HAP-1 (cell line): ENCODE measurements around the gene SGCA.

Experiments used
- DNase-seq, 2 experiments: peaks; one replicate each; pipeline ENCODE4 v3.0.0-alpha.2; 2016 to 2020; ENCODE audit warnings: low spot score in 2 of 2
- H3K27me3 ChIP-seq: fragments of 250-450 bp; sonication (Bioruptor Pico); 2 replicates; pipeline ENCODE4 v1.5.1; 2020; ENCODE audit warnings: low read depth, mild to moderate bottlenecking, moderate library complexity
- H3K36me3 ChIP-seq: fragments of 250-450 bp; sonication (Bioruptor Pico); replicated peaks from 2 replicates; pipeline ENCODE4 v1.5.1; 2020; ENCODE audit warnings: mild to moderate bottlenecking
- H3K4me1 ChIP-seq: fragments of 250-450 bp; sonication (Bioruptor Pico); 2 replicates; pipeline ENCODE4 v1.5.1; 2020; ENCODE audit warnings: mild to moderate bottlenecking
- H3K4me3 ChIP-seq: fragments of 250-450 bp; sonication (Bioruptor Pico); 2 replicates; pipeline ENCODE4 v1.5.1; 2020; ENCODE audit warnings: mild to moderate bottlenecking, moderate library complexity
- H3K9me3 ChIP-seq: fragments of 250-450 bp; sonication (Bioruptor Pico); 2 replicates; pipeline ENCODE4 v1.5.1; 2020; ENCODE audit warnings: mild to moderate bottlenecking, moderate library complexity
- in situ Hi-C: fragments of 300-500 bp; cut with MboI; formaldehyde crosslinking; loops from 3 replicates; pipeline ENCODE4 v1.14.3; 2020; ENCODE audit warnings: low sequenced_read_pairs, inconsistent platforms, mixed read lengths

The SGCA gene

GRCh38 chr17:50161911-50162288 is 3.9 kb upstream of the SGCA start:
- Histone ChIP-seq H3K4me1 (peaks cover 8% of the 10 kb centered on the region; the same call in 1 of the 2 replicates), H3K27me3 (no peaks in the 10 kb centered on the region), H3K36me3 (no peaks in the 10 kb centered on the region), H3K4me3 (no peak overlapping the region), H3K9me3 (no peaks in the 10 kb centered on the region)
- in situ Hi-C loops = no loop called here
- DNase-seq = no peak

DNA sequence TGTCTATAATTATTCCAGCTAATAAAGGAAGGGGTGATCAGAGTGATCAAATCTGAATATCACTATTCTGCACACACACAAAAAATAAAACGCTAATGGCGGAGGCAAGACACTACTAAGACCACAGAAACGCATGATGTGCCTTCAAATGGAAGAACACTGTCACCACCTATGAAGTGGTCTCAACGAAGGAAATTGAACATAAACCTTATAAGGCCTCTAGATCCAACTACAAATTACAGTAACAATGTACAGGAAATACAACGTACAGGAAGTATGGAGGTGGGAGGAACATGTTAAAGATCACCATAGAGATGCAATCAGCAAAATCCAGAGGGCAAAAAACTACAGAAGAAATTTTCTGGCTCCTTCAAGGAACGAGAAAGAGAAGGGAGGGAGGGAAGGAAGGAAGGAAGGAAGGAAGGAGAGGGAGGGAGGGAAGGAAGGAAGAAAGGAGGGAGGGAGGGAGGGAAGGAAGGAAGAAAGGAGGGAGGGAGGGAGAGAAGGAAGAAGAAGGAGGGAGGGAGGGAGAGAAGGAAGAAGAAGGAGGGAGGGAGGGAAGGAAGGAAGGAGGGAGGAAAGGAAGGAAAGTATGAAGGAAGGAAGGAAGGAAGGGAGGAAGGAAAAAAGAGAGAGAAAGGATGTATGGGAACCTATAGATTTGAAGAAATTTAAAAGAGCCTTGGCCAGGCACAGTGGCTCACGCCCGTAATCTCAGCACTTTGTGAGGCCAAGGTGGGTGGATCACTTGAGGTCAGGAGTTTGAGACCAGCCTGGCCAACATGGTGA is 3.1 kb upstream of the SGCA start:
- DNase-seq = no peak
- Histone ChIP-seq H3K4me1 (peaks cover 8% of the 10 kb centered on the region; the same call in 1 of the 2 replicates), H3K4me3 (no peak overlapping the region), H3K9me3 (no peaks in the 10 kb centered on the region), H3K36me3 (no peaks in the 10 kb centered on the region), H3K27me3 (no peaks in the 10 kb centered on the region)
- in situ Hi-C loops = no loop called here

DNA sequence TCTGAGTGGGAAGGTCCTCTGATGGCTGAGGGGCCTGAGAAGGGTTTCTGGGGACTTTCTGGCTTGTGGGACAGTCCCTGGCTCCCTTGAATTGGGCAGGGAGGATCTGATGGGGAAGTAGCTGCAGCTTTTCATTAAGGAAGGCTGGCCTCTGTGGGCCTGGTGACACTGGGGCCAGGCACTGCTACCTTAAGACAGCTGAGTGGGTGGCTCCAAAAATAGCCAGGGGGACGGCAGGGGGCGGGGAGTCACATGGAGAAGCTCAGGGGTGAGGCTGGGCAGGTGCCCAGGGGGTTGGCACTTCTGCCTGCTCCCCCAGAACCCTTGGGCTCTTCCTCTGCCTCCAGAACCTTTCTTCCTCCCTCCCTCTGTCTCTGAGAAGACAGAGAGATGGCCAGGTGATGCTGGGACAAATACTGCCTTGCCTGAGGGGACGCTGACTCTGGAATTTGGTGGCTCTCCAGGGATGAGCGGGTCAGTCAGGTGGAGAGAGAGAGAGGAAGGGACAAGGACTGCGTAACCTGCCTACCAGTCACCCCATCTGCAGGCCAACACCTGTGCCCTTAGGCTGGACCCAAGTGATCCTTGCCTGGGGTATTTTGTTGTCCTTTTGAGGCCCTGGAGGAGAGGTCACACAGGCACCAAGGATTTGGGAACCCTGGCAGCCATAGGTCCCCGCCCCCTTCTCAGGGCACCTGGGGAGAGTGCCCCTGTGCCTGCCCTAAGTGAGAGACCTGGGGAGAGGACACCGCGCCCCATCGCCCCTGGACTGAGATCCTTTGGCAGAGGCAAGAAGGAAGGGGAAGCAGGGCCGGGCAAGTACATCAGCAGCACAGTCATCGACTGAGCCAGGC is 1.7 kb upstream of the SGCA start:
- no peak overlapping the region for H3K4me3 ChIP-seq
- in situ Hi-C loops = no loop called here
- no peak for DNase-seq
- H3K36me3 ChIP-seq = no peaks in the 10 kb centered on the region
- H3K9me3 ChIP-seq = no peaks in the 10 kb centered on the region
- peaks cover 8% of the 10 kb centered on the region; the same call in 1 of the 2 replicates for H3K4me1 ChIP-seq
- H3K27me3 ChIP-seq = no peaks in the 10 kb centered on the region

DNA sequence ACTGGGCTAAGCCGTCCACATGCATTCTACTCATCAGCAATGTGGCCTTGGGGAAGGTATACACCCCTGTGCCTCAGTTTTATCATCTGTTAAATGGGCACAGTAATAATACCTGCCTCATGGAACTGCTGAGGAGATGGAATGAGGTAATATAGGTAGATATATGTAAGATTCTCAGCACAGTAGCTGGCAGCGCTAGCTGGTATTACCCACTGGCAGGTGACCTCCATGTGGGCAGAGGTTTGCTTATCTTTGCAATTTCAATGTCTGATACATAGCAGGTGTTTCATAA is 1.2 kb upstream of the SGCA start:
- no peak for DNase-seq
- Histone ChIP-seq H3K27me3 (no peaks in the 10 kb centered on the region), H3K4me1 (peaks cover 8% of the 10 kb centered on the region; the same call in 1 of the 2 replicates), H3K4me3 (no peak overlapping the region), H3K36me3 (no peaks in the 10 kb centered on the region), H3K9me3 (no peaks in the 10 kb centered on the region)
- in situ Hi-C loops = no loop called here

GRCh38 chr17:50165066-50165465 is 739 bp upstream of the SGCA start:
- no peak overlapping the region for H3K4me3 ChIP-seq
- in situ Hi-C loops = no loop called here
- H3K9me3 ChIP-seq = no peaks in the 10 kb centered on the region
- no peak for DNase-seq
- peaks cover 8% of the 10 kb centered on the region; the same call in 1 of the 2 replicates for H3K4me1 ChIP-seq
- no peaks in the 10 kb centered on the region for H3K27me3 ChIP-seq
- no peaks in the 10 kb centered on the region for H3K36me3 ChIP-seq

DNA sequence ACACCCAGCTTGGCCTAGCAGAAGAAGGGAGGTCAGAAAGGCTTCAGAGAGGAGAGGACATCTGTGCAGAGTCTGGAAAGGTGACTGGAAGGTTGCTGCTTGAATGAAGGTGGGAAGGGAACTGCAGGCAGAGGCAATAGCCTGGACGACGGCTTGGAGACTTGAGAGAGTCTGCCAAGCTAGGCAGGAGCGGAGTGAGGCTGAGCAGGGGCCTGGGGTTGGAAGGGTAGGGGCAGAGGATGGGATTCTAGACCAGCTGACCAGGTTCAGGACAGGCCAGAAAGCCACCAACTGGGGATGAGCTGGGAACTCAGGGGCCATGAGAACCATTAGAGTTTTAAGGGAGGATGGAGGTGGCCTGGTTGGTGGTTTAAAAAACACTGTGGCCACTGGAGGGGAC is 339 bp upstream of the SGCA start:
- H3K9me3 ChIP-seq = no peaks in the 10 kb centered on the region
- in situ Hi-C loops = no loop called here

GRCh38 chr17:50166518-50167181 is 845 bp downstream of the SGCA start:
- Histone ChIP-seq H3K4me1 (peaks cover 3% of the 10 kb centered on the region; the same call in 1 of the 2 replicates), H3K4me3 (no peak overlapping the region), H3K27me3 (no peaks in the 10 kb centered on the region), H3K9me3 (no peaks in the 10 kb centered on the region), H3K36me3 (no peaks in the 10 kb centered on the region)
- in situ Hi-C loops = no loop called here
- no peak for DNase-seq

More for the DNA sequence above, 339 bp upstream of the SGCA start:
- H3K4me3 ChIP-seq = no peak overlapping the region
- H3K4me1 ChIP-seq = peaks cover 8% of the 10 kb centered on the region; the same call in 1 of the 2 replicates
- H3K36me3 ChIP-seq = no peaks in the 10 kb centered on the region
- DNase-seq = no peak
- no peaks in the 10 kb centered on the region for H3K27me3 ChIP-seq

DNA sequence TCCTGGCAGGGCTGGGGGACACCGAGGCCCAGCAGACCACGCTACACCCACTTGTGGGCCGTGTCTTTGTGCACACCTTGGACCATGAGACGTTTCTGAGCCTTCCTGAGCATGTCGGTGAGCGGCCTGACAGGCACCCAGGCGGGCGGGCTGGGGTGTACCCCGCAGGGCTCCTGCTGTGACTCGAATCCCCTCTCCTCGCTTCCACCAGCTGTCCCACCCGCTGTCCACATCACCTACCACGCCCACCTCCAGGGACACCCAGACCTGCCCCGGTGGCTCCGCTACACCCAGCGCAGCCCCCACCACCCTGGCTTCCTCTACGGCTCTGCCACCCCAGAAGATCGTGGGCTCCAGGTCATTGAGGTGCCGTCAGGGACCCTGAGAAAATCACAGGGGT is 1.6 kb downstream of the SGCA start:
- in situ Hi-C loops = no loop called here
- no peaks in the 10 kb centered on the region for H3K4me1 ChIP-seq
- no peaks in the 10 kb centered on the region for H3K27me3 ChIP-seq
- no peaks in the 10 kb centered on the region for H3K36me3 ChIP-seq
- H3K9me3 ChIP-seq = no peaks in the 10 kb centered on the region
- no peak overlapping the region for H3K4me3 ChIP-seq
- no peak for DNase-seq

- in situ Hi-C loops = no loop called here
- no peaks in the 10 kb centered on the region for H3K4me1 ChIP-seq
- H3K9me3 ChIP-seq = no peaks in the 10 kb centered on the region
- H3K4me3 ChIP-seq = no peak overlapping the region
- H3K27me3 ChIP-seq = no peaks in the 10 kb centered on the region
- H3K36me3 ChIP-seq = no peaks in the 10 kb centered on the region
- DNase-seq = no peak
Observed at GRCh38 chr17:50168319-50168718, 2.5 kb downstream of the SGCA start.

DNA sequence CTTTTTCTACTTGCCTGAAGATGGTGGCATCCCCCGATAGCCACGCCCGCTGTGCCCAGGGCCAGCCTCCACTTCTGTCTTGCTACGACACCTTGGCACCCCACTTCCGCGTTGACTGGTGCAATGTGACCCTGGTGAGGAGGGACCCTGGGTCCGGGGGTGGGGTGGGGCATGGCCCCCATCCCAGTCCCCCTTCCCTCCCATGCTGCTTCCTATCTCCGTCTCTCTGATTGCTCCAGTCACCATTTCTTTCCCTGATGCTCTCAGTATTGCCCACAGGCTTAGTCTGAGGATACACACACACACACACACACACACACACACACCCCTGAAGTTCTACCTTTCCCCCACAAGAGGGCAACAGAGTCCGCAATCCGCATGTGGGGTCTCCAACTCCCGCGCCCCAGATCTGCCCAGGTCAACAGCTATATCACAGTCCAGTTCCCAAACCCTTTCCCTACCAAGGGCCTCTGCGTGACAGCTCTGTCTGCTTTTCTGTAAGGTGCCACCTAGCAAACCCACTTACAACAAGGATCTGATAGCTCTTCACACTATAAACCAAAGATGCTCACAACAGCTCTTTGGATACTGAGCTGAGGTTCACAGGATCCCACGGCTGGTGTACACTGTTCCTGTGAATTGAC is 3.4 kb downstream of the SGCA start:
- Histone ChIP-seq H3K36me3 (no peaks in the 10 kb centered on the region), H3K4me3 (no peak overlapping the region), H3K27me3 (no peaks in the 10 kb centered on the region), H3K9me3 (no peaks in the 10 kb centered on the region), H3K4me1 (no peaks in the 10 kb centered on the region)
- peak; percentile 37 to 77 for DNase-seq
- in situ Hi-C loops = no loop called here

DNA sequence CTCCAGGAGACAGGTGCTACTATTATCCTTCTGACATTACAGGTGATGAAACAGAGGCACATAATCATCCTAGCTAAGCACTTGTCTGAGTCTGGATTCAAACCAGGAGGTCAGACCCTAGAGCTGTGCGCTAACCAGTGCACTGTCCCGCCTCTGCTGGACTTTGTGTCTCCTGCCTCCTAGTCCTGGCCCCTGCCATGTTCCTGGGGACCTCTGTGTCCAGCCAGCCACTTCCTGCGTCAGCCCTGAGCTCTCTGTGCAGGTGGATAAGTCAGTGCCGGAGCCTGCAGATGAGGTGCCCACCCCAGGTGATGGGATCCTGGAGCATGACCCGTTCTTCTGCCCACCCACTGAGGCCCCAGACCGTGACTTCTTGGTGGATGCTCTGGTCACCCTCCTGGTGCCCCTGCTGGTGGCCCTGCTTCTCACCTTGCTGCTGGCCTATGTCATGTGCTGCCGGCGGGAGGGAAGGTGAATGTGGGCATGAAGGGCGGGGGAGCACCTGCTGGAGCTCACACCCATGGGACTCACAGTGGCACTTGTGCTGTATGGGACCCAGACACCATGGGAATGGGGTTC is 4.2 kb downstream of the SGCA start:
- no peaks in the 10 kb centered on the region for H3K27me3 ChIP-seq
- in situ Hi-C loops = no loop called here

DNA sequence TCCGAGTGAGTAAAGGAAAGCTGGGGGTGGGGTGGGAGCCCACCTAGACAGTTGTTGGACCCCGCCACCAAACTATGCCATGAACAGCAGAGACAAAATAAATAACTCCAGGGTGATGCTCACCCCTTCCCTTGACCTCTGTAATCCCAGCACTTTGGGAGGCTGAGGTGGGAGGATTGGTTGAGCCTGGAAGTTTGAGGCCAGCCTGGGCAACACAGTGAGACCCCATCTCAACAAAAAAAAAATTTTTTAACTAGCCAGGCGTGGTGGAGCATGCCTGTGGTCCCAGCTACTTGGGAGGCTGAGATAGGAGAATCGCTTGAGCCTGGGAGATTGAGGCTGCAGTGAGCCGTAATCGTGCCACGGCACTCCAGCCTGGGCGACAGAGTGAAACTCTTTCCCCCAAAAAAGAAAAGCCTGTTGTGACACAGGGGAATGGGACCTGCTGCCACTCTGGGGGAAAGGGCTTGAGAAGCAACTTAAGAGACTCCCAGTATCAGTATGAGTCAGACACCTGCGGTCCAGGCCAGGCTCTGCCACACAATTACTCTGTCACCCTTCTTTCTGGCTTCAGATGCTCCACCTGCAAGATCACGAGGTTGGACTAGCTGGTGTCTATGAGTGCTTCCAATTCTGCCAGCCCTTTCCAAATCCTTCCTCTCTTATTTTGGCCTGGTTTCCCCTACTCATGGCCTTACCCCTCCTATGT is 5.0 kb downstream of the SGCA start:
- in situ Hi-C loops = no loop called here
- Histone ChIP-seq H3K4me3 (no peak overlapping the region), H3K9me3 (no peaks in the 10 kb centered on the region), H3K27me3 (no peaks in the 10 kb centered on the region), H3K4me1 (no peaks in the 10 kb centered on the region), H3K36me3 (no peaks in the 10 kb centered on the region)
- DNase-seq = no peak

More for the DNA sequence above, 4.2 kb downstream of the SGCA start:
- no peak for DNase-seq
- Histone ChIP-seq H3K4me3 (no peak overlapping the region), H3K9me3 (no peaks in the 10 kb centered on the region), H3K4me1 (no peaks in the 10 kb centered on the region), H3K36me3 (no peaks in the 10 kb centered on the region)
